Upper lobe of left lung (tissue), 6 donors: ENCODE results near the gene BOLA2B. TPM values are rescaled to one million over a fixed set of nuclear protein-coding genes. Genes with fewer than 3 reads are reported as not detected.
A peak's percentile ranks its signal among the peaks of the same experiment; 100 is the strongest.
"Not testable (repeated sequence)": the region's sequence is repeated elsewhere in the genome, so short reads cannot be mapped to it uniquely, and the experiment has no call there.

Experiments
- ATAC-seq, 2 donors: fragments of 200-7000 bp; cut with Tn5 transposase; one replicate each; pipeline ENCODE4 v1.9.1; 2022; ENCODE audit warnings: mild to moderate bottlenecking in 2 of 2, moderate library complexity in 2 of 2; ENCODE audit not compliant: low FRiP score in 2 of 2
- DNase-seq, 2 donors: peaks; one replicate each; pipeline ENCODE4 v3.0.0-alpha.2; 2019 to 2020
- H3K27ac ChIP-seq, 4 donors: fragments of 200-600 bp; sonication (generic); one replicate each; pipeline ENCODE4 v1.5.1; 2016 to 2019
- H3K27me3 ChIP-seq, 4 donors: fragments of 200-600 bp; sonication (generic); one replicate each; pipeline ENCODE4 v1.5.1; 2017 to 2019
- H3K36me3 ChIP-seq, 4 donors: fragments of 200-600 bp; sonication (generic); one replicate each; pipeline ENCODE4 v1.5.1; 2016 to 2019
- H3K4me1 ChIP-seq, 4 donors: fragments of 200-600 bp; sonication (generic); one replicate each; pipeline ENCODE4 v1.5.1; 2018 to 2019
- H3K4me3 ChIP-seq, 4 donors: fragments of 200-600 bp; sonication (generic); one replicate each; pipeline ENCODE4 v1.5.1; 2017 to 2019; ENCODE audit warnings: mild to moderate bottlenecking in 2 of 4, moderate library complexity in 1 of 4
- H3K9me3 ChIP-seq, 4 donors: fragments of 200-600 bp; sonication (generic); one replicate each; pipeline ENCODE4 v1.5.1; 2018 to 2019
- EP300 ChIP-seq, 4 donors: sonication (generic); formaldehyde crosslinking; IDR thresholded peaks; one replicate each; pipeline ENCODE4 v1.5.1; 2017; ENCODE audit warnings: antibody characterized with exemption in 4 of 4, control low read depth in 2 of 4
- POLR2A ChIP-seq, 4 donors: fragments of 450-650 bp; IDR thresholded peaks; one replicate each; pipeline ENCODE4 v1.5.1; 2016 to 2017; ENCODE audit warnings: antibody characterized with exemption in 4 of 4, mild to moderate bottlenecking in 2 of 4
- POLR2AphosphoS5 ChIP-seq, 2 donors: sonication (generic); formaldehyde crosslinking; IDR thresholded peaks; one replicate each; pipeline ENCODE4 v1.5.1; 2017; ENCODE audit warnings: antibody characterized with exemption in 2 of 2
- WGBS, 2 donors: methylation state at CpG; one replicate each; pipeline ENCODE4 v1.1.5; 2017 to 2018; 5-methylcytosine and 5-hydroxymethylcytosine counted together
- total RNA-seq, 6 donors: library from RNA; depleted of rRNA in 4 of 6; stranded (reverse); fragments of >200 nt in 4 of 6; gene quantifications; one replicate each; pipeline versions ENCODE4 v1.1.0 to v1.2.1, GENCODE V29; 2016 to 2021
- TF ChIP-seq, protein P1 (sequence below), 6 experiments: fragments of 450-650 bp in 4 of 6; fragments of 200-600 bp in 2 of 6; sonication (generic) in 2 of 6; IDR thresholded peaks; one replicate each; pipeline ENCODE4 v1.5.1; 2016 to 2019; ENCODE audit warnings: antibody characterized with exemption in 6 of 6
- donor health status: DM: no; HTN: no; CAD: no; lungs with moderate emphysema.
- donor health status: DM: no; HTN: yes; CAD: no; lungs with severe emphysema.

BOLA2B gene
- total RNA-seq, 6 donors from 2014 or later, result 58.0 to 173 (median 100) TPM

GRCh38 chr16:30191158-30191557 lies 2.3 kb downstream of the BOLA2B start:
- H3K27ac ChIP-seq, DNase-seq, ATAC-seq, H3K4me3 ChIP-seq, H3K9me3 ChIP-seq, H3K27me3 ChIP-seq: not testable (repeated sequence)
- Histone ChIP-seq H3K4me1 (peaks cover 5 to 21% (median 15%) of the 10 kb centered on the region in 4 donors), H3K36me3 (peaks cover 0 to 16% (median 5%) of the 10 kb centered on the region in 4 donors)
- WGBS, 2 donors, result 95 to 98% methylated on average over 6 of the region's 12 CpGs

DNA sequence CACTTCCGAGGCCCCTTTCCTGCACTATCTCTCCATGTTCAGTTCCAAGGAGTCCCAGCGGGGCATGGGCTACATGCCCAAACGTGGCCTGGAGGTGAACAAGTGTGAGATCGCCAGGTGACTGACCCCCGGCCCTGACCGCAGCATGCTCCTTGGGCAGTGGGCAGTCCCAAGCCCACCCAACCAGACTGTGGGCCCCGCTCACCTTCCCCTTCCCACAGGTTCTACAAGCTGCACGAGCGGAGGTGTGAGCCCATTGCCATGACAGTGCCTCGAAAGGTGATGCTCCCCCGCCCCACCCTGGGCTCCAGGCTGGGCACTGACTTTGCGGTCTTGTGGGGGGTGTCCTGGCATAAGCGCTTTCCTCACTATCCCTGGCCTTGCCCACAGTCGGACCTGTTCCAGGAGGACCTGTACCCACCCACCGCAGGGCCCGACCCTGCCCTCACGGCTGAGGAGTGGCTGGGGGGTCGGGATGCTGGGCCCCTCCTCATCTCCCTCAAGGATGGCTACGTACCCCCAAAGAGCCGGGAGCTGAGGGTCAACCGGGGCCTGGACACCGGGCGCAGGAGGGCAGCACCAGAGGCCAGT lies 5.4 kb downstream of the BOLA2B start:
- peaks cover 5 to 41% (median 21%) of the 10 kb centered on the region in 4 donors for H3K4me1 ChIP-seq
- TF ChIP-seq POLR2AphosphoS5 (IDR thresholded peaks at IDR 0.05), result no peak
- TF ChIP-seq POLR2A (IDR thresholded peaks at IDR 0.05), result no peak
- TF ChIP-seq, protein P1, sequence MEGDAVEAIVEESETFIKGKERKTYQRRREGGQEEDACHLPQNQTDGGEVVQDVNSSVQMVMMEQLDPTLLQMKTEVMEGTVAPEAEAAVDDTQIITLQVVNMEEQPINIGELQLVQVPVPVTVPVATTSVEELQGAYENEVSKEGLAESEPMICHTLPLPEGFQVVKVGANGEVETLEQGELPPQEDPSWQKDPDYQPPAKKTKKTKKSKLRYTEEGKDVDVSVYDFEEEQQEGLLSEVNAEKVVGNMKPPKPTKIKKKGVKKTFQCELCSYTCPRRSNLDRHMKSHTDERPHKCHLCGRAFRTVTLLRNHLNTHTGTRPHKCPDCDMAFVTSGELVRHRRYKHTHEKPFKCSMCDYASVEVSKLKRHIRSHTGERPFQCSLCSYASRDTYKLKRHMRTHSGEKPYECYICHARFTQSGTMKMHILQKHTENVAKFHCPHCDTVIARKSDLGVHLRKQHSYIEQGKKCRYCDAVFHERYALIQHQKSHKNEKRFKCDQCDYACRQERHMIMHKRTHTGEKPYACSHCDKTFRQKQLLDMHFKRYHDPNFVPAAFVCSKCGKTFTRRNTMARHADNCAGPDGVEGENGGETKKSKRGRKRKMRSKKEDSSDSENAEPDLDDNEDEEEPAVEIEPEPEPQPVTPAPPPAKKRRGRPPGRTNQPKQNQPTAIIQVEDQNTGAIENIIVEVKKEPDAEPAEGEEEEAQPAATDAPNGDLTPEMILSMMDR (IDR thresholded peaks at IDR 0.05), result no peak
- TF ChIP-seq EP300 (IDR thresholded peaks at IDR 0.05), result no peak
- peak overlapping the region in 2 of 4 donors; percentile 89 to 91 for H3K27ac ChIP-seq
- no peaks in the 10 kb centered on the region for H3K9me3 ChIP-seq
- H3K27me3 ChIP-seq, result no peaks in the 10 kb centered on the region
- DNase-seq (peak in 1 of 2 donors; percentile 61), ATAC-seq (no peak)
- WGBS, 2 donors, result 83 to 92% methylated on average over 8 to 22 of the region's 23 CpGs
- peaks cover 0 to 16% (median 5%) of the 10 kb centered on the region in 4 donors for H3K36me3 ChIP-seq
- no peak overlapping the region for H3K4me3 ChIP-seq

DNA sequence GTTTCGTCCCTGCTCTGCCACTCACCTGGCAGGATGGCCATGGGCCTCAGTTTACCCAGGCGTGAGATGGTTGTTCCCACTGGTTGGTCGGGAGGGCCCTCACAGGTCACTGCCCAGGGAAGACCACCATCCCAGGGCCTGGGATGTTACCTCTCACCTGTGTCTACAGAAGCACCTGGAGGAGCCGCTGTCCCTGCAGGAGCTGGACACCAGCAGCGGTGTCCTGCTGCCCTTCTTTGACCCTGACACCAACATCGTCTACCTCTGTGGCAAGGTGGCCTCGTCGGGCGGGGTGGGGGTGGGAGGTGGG lies 6.0 kb downstream of the BOLA2B start:
- WGBS, 2 donors, result 90% methylated on average over 2 of the region's 9 CpGs; no CpG with 5 or more reads in 1 of the 2 donors
- no peak for TF ChIP-seq POLR2A (IDR thresholded peaks at IDR 0.05)
- no peak for TF ChIP-seq EP300 (IDR thresholded peaks at IDR 0.05)
- TF ChIP-seq, protein P1 (IDR thresholded peaks at IDR 0.05), result no peak
- TF ChIP-seq POLR2AphosphoS5 (IDR thresholded peaks at IDR 0.05), result no peak
- peaks cover 0 to 16% (median 5%) of the 10 kb centered on the region in 4 donors for H3K36me3 ChIP-seq
- H3K4me1 ChIP-seq, result peaks cover 5 to 45% (median 25%) of the 10 kb centered on the region in 4 donors
- ATAC-seq, result no peak
- no peak for DNase-seq
- H3K4me3 ChIP-seq, result peak overlapping the region in 1 of 4 donors; percentile 78
- H3K27me3 ChIP-seq, result no peaks in the 10 kb centered on the region
- H3K27ac ChIP-seq, result peak overlapping the region in 2 of 4 donors; percentile 89 to 91
- no peaks in the 10 kb centered on the region for H3K9me3 ChIP-seq

DNA sequence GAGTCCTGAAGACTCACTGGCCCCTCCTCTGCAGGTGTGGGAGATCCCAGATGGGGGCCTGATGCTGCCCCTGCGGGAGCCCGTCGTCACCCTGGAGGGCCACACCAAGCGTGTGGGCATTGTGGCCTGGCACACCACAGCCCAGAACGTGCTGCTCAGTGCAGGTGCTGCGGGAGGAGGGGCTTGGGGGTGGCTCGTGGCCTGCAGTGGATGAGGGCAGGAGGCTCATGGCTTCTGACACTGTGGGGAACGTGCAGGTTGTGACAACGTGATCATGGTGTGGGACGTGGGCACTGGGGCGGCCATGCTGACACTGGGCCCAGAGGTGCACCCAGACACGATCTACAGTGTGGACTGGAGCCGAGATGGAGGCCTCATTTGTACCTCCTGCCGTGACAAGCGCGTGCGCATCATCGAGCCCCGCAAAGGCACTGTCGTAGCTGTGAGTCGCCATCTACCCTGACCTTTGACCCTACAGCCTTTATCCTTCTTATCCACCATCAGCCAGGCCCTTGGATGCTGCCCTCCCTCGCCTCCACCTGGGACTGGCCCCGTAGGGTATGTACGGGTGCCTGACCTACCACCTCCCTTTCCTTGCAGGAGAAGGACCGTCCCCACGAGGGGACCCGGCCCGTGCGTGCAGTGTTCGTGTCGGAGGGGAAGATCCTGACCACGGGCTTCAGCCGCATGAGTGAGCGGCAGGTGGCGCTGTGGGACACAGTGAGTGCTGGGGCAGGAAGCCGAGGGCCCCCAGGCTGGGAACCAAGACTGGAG lies 6.5 kb downstream of the BOLA2B start:
- peak overlapping the region in 3 of 4 donors; percentile 63 to 78 (median 66) for H3K4me3 ChIP-seq
- H3K36me3 ChIP-seq, result peaks cover 0 to 16% (median 5%) of the 10 kb centered on the region in 4 donors

DNA sequence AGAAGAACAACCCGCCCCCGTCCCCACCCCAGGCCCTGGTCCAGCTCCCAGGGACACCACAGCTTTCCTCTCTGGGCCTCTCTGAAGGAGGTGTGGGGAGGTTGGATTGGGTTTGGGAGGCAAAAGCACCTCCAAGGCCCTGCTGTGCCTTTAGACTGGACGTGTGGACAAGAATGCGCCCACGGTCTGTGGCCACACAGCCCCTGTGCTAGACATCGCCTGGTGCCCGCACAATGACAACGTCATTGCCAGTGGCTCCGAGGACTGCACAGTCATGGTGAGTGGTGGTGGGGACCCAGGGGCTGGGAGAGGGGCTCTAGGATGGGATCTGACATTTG lies 7.1 kb downstream of the BOLA2B start:
- H3K4me3 ChIP-seq, result peak overlapping the region in 3 of 4 donors; percentile 63 to 78 (median 66)

More for the DNA sequence above, 6.5 kb downstream of the BOLA2B start:
- H3K27me3 ChIP-seq, result no peaks in the 10 kb centered on the region
- peak overlapping the region; percentile 76 to 91 (median 88) for H3K27ac ChIP-seq
- peak; percentile 83 to 93 for DNase-seq
- peak; percentile 18 to 38 for ATAC-seq
- 59 to 83% methylated on average over 16 to 35 of the region's 36 CpGs for WGBS, 2 donors
- no peak for TF ChIP-seq POLR2A (IDR thresholded peaks at IDR 0.05)
- TF ChIP-seq, protein P1 (IDR thresholded peaks at IDR 0.05), result peak; percentile 68 to 85 (median 82)
- TF ChIP-seq POLR2AphosphoS5 (IDR thresholded peaks at IDR 0.05), result peak in 1 of 2 donors; percentile 22
- no peaks in the 10 kb centered on the region for H3K9me3 ChIP-seq
- H3K4me1 ChIP-seq, result peaks cover 5 to 47% (median 25%) of the 10 kb centered on the region in 4 donors

More for the DNA sequence above, 7.1 kb downstream of the BOLA2B start:
- peaks cover 0 to 16% (median 5%) of the 10 kb centered on the region in 4 donors for H3K36me3 ChIP-seq
- H3K9me3 ChIP-seq, result no peaks in the 10 kb centered on the region
- 72 to 100% methylated on average over 2 to 7 of the region's 9 CpGs for WGBS, 2 donors
- ATAC-seq (no peak), DNase-seq (peak in 1 of 2 donors; percentile 23)
- H3K4me1 ChIP-seq, result peaks cover 5 to 47% (median 25%) of the 10 kb centered on the region in 4 donors
- no peaks in the 10 kb centered on the region for H3K27me3 ChIP-seq
- TF ChIP-seq EP300 (IDR thresholded peaks at IDR 0.05), result no peak
- TF ChIP-seq, protein P1 (IDR thresholded peaks at IDR 0.05), result no peak
- no peak for TF ChIP-seq POLR2AphosphoS5 (IDR thresholded peaks at IDR 0.05)
- H3K27ac ChIP-seq, result peak overlapping the region; percentile 76 to 91 (median 88)
